ENCODE measurements around the gene KRTAP10-5.

The KRTAP10-5 gene

GRCh38 chr21:44625756-44626155 lies 45.4 kb upstream of the KRTAP10-5 start:
- TF ChIP-seq OSR1 (CRISPR knock-in tag; IDR thresholded peaks at IDR 0.05) (no peak), ZFP30 (CRISPR knock-in tag; IDR thresholded peaks at IDR 0.05) (no peak), TSHZ2 (CRISPR knock-in tag; IDR thresholded peaks at IDR 0.05) (no peak), CSRNP3 (CRISPR knock-in tag; IDR thresholded peaks at IDR 0.05) (no peak), ZNF565 (CRISPR knock-in tag; conservative IDR thresholded peaks at IDR 0.05; ENCODE audit: low read depth) (no peak)
- no peak for ATAC-seq

- TF ChIP-seq RARB (CRISPR knock-in tag; IDR thresholded peaks at IDR 0.05) (no peak), BACH2 (CRISPR knock-in tag; IDR thresholded peaks at IDR 0.05; ENCODE audit: borderline replicate concordance) (no peak), SNAI2 (CRISPR knock-in tag; IDR thresholded peaks at IDR 0.05) (no peak), ZNF70 (CRISPR knock-in tag; IDR thresholded peaks at IDR 0.05) (no peak), ZC3H10 (CRISPR knock-in tag; IDR thresholded peaks at IDR 0.05) (no peak), ISL1 (CRISPR knock-in tag; IDR thresholded peaks at IDR 0.05) (no peak), ZFP3 (CRISPR knock-in tag; IDR thresholded peaks at IDR 0.05) (no peak), CREB5 (CRISPR knock-in tag; IDR thresholded peaks at IDR 0.05; ENCODE audit: low read depth) (no peak), TSHZ2 (CRISPR knock-in tag; IDR thresholded peaks at IDR 0.05) (no peak), ESRRG (CRISPR knock-in tag; IDR thresholded peaks at IDR 0.05) (no peak), ZNF565 (CRISPR knock-in tag; conservative IDR thresholded peaks at IDR 0.05; ENCODE audit: low read depth) (no peak), ARNTL (CRISPR knock-in tag; IDR thresholded peaks at IDR 0.05; ENCODE audit: borderline replicate concordance, low read depth) (no peak), CSRNP3 (CRISPR knock-in tag; IDR thresholded peaks at IDR 0.05) (no peak)
- ATAC-seq, result no peak
Measured at GRCh38 chr21:44623575-44623974, 43.2 kb upstream of the KRTAP10-5 start.

GRCh38 chr21:44619886-44620285 lies 39.5 kb upstream of the KRTAP10-5 start:
- no peak for ATAC-seq
- TF ChIP-seq ZFP3 (CRISPR knock-in tag; IDR thresholded peaks at IDR 0.05), result no peak
- no peak for TF ChIP-seq TSHZ2 (CRISPR knock-in tag; IDR thresholded peaks at IDR 0.05)
- TF ChIP-seq ZC3H10 (CRISPR knock-in tag; IDR thresholded peaks at IDR 0.05), result no peak
- TF ChIP-seq CREB5 (CRISPR knock-in tag; IDR thresholded peaks at IDR 0.05; ENCODE audit: low read depth), result no peak
- no peak for TF ChIP-seq GLIS3 (CRISPR knock-in tag; IDR thresholded peaks at IDR 0.05)
- TF ChIP-seq OSR1 (CRISPR knock-in tag; IDR thresholded peaks at IDR 0.05), result no peak
- TF ChIP-seq POU6F1 (CRISPR knock-in tag; IDR thresholded peaks at IDR 0.05; ENCODE audit: borderline replicate concordance, low read depth), result no peak
- no peak for TF ChIP-seq ZNF565 (CRISPR knock-in tag; conservative IDR thresholded peaks at IDR 0.05; ENCODE audit: low read depth)
- no peak for TF ChIP-seq ZNF8 (CRISPR knock-in tag; IDR thresholded peaks at IDR 0.05)
- no peak for TF ChIP-seq ESRRG (CRISPR knock-in tag; IDR thresholded peaks at IDR 0.05)
- TF ChIP-seq RARB (CRISPR knock-in tag; IDR thresholded peaks at IDR 0.05), result no peak
